Sigmoid colon (tissue), 3 donors: Measurements from ENCODE around the gene SAA4.

Experiments
- POLR2A ChIP-seq, 2 donors: fragments of 450-650 bp; IDR thresholded peaks; one replicate each; pipeline ENCODE4 v1.6.1; 2016; ENCODE audit warnings: antibody characterized with exemption in 2 of 2, mild to moderate bottlenecking in 2 of 2, moderate library complexity in 2 of 2
- TF ChIP-seq, protein P1 (sequence below), 4 experiments: fragments of 450-650 bp in 3 of 4; fragments of 200-600 bp in 1 of 4; IDR thresholded peaks; one replicate each; pipeline ENCODE4 v1.5.1; 2016 to 2019; ENCODE audit warnings: antibody characterized with exemption in 4 of 4, mild to moderate bottlenecking in 3 of 4, moderate library complexity in 2 of 4

DNA sequence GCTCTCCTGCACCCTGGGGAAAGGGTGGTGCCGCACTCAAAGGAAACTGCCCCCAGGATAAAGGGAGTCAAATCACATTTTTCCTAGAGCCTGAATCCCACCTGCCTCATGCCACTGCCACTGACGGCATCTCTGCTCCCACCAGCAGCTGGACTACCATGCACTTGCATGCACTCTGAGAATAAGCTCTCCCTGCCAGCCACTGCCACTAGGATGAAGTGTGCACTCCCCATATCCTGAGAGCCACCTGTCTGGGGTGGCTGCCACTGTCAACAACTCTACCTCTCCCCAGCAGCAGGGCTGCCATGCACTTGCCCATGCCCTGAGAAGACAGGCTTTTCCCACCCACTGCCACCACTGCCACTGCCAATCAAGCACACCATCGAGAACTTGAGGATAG, 32.4 kb downstream of the SAA4 start:
- TF ChIP-seq, protein P1, sequence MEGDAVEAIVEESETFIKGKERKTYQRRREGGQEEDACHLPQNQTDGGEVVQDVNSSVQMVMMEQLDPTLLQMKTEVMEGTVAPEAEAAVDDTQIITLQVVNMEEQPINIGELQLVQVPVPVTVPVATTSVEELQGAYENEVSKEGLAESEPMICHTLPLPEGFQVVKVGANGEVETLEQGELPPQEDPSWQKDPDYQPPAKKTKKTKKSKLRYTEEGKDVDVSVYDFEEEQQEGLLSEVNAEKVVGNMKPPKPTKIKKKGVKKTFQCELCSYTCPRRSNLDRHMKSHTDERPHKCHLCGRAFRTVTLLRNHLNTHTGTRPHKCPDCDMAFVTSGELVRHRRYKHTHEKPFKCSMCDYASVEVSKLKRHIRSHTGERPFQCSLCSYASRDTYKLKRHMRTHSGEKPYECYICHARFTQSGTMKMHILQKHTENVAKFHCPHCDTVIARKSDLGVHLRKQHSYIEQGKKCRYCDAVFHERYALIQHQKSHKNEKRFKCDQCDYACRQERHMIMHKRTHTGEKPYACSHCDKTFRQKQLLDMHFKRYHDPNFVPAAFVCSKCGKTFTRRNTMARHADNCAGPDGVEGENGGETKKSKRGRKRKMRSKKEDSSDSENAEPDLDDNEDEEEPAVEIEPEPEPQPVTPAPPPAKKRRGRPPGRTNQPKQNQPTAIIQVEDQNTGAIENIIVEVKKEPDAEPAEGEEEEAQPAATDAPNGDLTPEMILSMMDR (IDR thresholded peaks at IDR 0.05), result no peak
- no peak for TF ChIP-seq POLR2A (IDR thresholded peaks at IDR 0.05)
